HEK293 (cell line): ENCODE data around the gene SLC29A1.

Source experiments
- FEZF1 ChIP-seq: fragments of 450-650 bp; formaldehyde crosslinking; IDR thresholded peaks from 2 replicates; pipeline ENCODE4 v1.5.1; 2016; ENCODE audit warnings: missing biosample characterization, missing genetic modification characterization
- GLI2 ChIP-seq: fragments of 450-650 bp; formaldehyde crosslinking; IDR thresholded peaks from 2 replicates; pipeline ENCODE4; 2017; ENCODE audit warnings: missing biosample characterization, missing genetic modification characterization, low read depth, borderline replicate concordance
- HOXC10 ChIP-seq: sonication (generic); formaldehyde crosslinking; IDR thresholded peaks from 2 replicates; pipeline ENCODE4 v1.8.1; 2023; ENCODE audit warnings: mild to moderate bottlenecking, missing genetic modification reagents
- KLF7 ChIP-seq: fragments of 450-650 bp; formaldehyde crosslinking; IDR thresholded peaks from 2 replicates; pipeline ENCODE4 v1.5.1; 2016; ENCODE audit warnings: missing biosample characterization, missing genetic modification characterization, borderline replicate concordance
- KLF9 ChIP-seq: fragments of 450-650 bp; formaldehyde crosslinking; IDR thresholded peaks from 2 replicates; pipeline ENCODE4 v1.5.1; 2016; ENCODE audit warnings: missing biosample characterization, missing genetic modification characterization, low read depth
- REPIN1 ChIP-seq: fragments of 450-650 bp; formaldehyde crosslinking; IDR thresholded peaks from 2 replicates; pipeline ENCODE4 v1.5.1; 2017; ENCODE audit warnings: missing biosample characterization, missing genetic modification characterization, low read depth
- SCRT1 ChIP-seq: fragments of 450-650 bp; formaldehyde crosslinking; IDR thresholded peaks from 2 replicates; pipeline ENCODE4 v1.5.1; 2016; ENCODE audit warnings: missing biosample characterization, missing genetic modification characterization, borderline replicate concordance
- SP3 ChIP-seq: fragments of 450-650 bp; formaldehyde crosslinking; IDR thresholded peaks from 2 replicates; pipeline ENCODE4 v1.5.1; 2016; ENCODE audit warnings: missing biosample characterization, missing genetic modification characterization
- TCF7L2 ChIP-seq: IDR thresholded peaks from 2 replicates; pipeline ENCODE4 v1.6.1; 2011; ENCODE audit warnings: low read depth, mild to moderate bottlenecking, inconsistent platforms, low read length, moderate library complexity, borderline replicate concordance
- ZBTB1 ChIP-seq: fragments of 450-650 bp; formaldehyde crosslinking; IDR thresholded peaks from 2 replicates; pipeline ENCODE4 v1.5.1; 2016; ENCODE audit warnings: missing biosample characterization, missing genetic modification characterization
- ZFP3 ChIP-seq: fragments of 450-650 bp; formaldehyde crosslinking; IDR thresholded peaks from 2 replicates; pipeline ENCODE4 v1.5.1; 2016; ENCODE audit warnings: low read depth, missing biosample characterization, missing genetic modification characterization
- ZNF10 ChIP-seq: fragments of 450-650 bp; formaldehyde crosslinking; IDR thresholded peaks from 2 replicates; pipeline ENCODE4 v1.5.1; 2017; ENCODE audit warnings: missing biosample characterization, missing genetic modification characterization
- ZNF114 ChIP-seq: fragments of 450-650 bp; formaldehyde crosslinking; IDR thresholded peaks from 2 replicates; pipeline ENCODE4 v1.5.0; 2017; ENCODE audit warnings: missing biosample characterization, missing genetic modification characterization
- ZNF174 ChIP-seq: fragments of 450-650 bp; formaldehyde crosslinking; IDR thresholded peaks from 2 replicates; pipeline ENCODE4 v1.5.0; 2017; ENCODE audit warnings: missing biosample characterization, mild to moderate bottlenecking, missing genetic modification characterization
- ZNF214 ChIP-seq: fragments of 450-650 bp; formaldehyde crosslinking; IDR thresholded peaks from 2 replicates; pipeline ENCODE4 v1.5.1; 2017; ENCODE audit warnings: missing biosample characterization, mild to moderate bottlenecking, missing genetic modification characterization, borderline replicate concordance
- ZNF416 ChIP-seq: fragments of 450-650 bp; formaldehyde crosslinking; IDR thresholded peaks from 2 replicates; pipeline ENCODE4 v1.5.1; 2016; ENCODE audit warnings: missing biosample characterization, missing genetic modification characterization
- ZNF426 ChIP-seq: fragments of 450-650 bp; formaldehyde crosslinking; IDR thresholded peaks from 2 replicates; pipeline ENCODE4 v1.5.1; 2017; ENCODE audit warnings: missing biosample characterization, missing genetic modification characterization, mild to moderate bottlenecking, inconsistent platforms, moderate library complexity
- ZNF510 ChIP-seq: fragments of 450-650 bp; formaldehyde crosslinking; IDR thresholded peaks from 2 replicates; pipeline ENCODE4 v1.5.1; 2018; ENCODE audit warnings: mild to moderate bottlenecking, missing genetic modification characterization, missing biosample characterization; ENCODE audit not compliant: insufficient replicate concordance
- ZNF548 ChIP-seq: fragments of 450-650 bp; formaldehyde crosslinking; IDR thresholded peaks from 2 replicates; pipeline ENCODE4 v1.5.1; 2016; ENCODE audit warnings: missing biosample characterization, missing genetic modification characterization
- ZNF629 ChIP-seq: fragments of 450-650 bp; formaldehyde crosslinking; IDR thresholded peaks from 2 replicates; pipeline ENCODE4 v1.5.1; 2017; ENCODE audit warnings: missing biosample characterization, missing genetic modification characterization
- ZSCAN16 ChIP-seq: fragments of 450-650 bp; formaldehyde crosslinking; IDR thresholded peaks from 2 replicates; pipeline ENCODE4 v1.5.1; 2016; ENCODE audit warnings: missing biosample characterization, missing genetic modification characterization
- ZSCAN30 ChIP-seq: fragments of 450-650 bp; IDR thresholded peaks from 2 replicates; pipeline ENCODE4 v1.5.1; 2018; ENCODE audit warnings: missing biosample characterization, mild to moderate bottlenecking, missing genetic modification characterization, moderate library complexity
- TF ChIP-seq, protein P1 (sequence below): fragments of 450-650 bp; formaldehyde crosslinking; IDR thresholded peaks from 2 replicates; pipeline ENCODE4 v1.5.1; 2017; ENCODE audit warnings: missing biosample characterization, missing genetic modification characterization
- TF ChIP-seq, protein P2 (sequence below): fragments of 450-650 bp; IDR thresholded peaks from 2 replicates; pipeline ENCODE4 v1.5.1; 2018; ENCODE audit warnings: missing biosample characterization, missing genetic modification characterization
- TF ChIP-seq, protein P3 (sequence below): fragments of 450-650 bp; formaldehyde crosslinking; IDR thresholded peaks from 2 replicates; pipeline ENCODE4 v1.5.1; 2017; ENCODE audit warnings: missing biosample characterization, missing genetic modification characterization
- TF ChIP-seq, protein P4 (sequence below): fragments of 450-650 bp; formaldehyde crosslinking; IDR thresholded peaks from 2 replicates; pipeline ENCODE4 v1.5.1; 2016; ENCODE audit warnings: missing biosample characterization, missing genetic modification characterization, low read depth
- TF ChIP-seq, protein P5 (sequence below): fragments of 450-650 bp; formaldehyde crosslinking; IDR thresholded peaks from 2 replicates; pipeline ENCODE4 v1.5.1; 2016; ENCODE audit warnings: missing biosample characterization, missing genetic modification characterization
- TF ChIP-seq, protein P6 (sequence below): fragments of 450-650 bp; formaldehyde crosslinking; IDR thresholded peaks from 2 replicates; pipeline ENCODE4 v1.5.1; 2016; ENCODE audit warnings: missing biosample characterization, missing genetic modification characterization

SLC29A1 gene

DNA sequence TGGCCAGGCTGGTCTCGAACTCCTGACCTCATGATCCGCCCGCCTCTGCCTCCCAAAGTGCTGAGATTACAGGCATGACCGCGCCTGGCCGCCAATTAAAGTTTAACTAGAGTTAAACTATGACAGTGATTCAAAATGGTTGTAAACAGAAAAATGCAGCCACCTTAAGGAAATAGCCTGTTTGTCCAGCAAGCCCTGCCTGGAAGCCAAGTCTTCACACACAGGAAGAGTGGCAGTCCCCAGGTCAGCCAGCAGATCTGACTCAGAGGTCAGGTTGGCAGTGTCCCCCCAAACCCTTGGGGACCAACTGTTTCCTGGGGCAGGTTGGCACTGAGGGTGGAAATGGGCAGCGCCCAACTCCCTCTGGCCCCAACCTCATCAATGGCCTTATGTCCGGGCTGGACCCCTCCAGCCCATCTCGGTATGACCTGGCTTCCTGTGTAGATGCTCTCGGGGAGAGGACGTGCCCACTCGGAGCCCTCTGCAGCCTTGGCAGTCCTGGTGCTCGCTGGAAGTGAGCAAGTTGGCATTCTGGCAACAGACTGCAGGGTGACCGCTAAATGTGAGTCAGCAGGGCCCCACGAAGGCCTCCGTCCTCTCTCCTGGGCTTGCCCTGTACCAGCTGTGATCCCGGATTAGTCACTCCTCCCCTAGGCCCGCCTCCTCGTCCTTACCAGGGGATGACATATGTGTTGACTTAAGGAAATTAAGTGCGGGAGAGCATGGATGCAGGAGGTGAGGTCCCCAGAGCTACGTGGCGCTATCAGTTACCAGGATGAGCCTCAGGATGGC lies 13.8 kb downstream of the SLC29A1 start (continued):
- TF ChIP-seq KLF9 (tag by site-specific recombination) (peak; percentile 68), ZNF548 (tag by site-specific recombination) (no peak), ZBTB1 (tag by site-specific recombination) (0 out of 2 replicates have a peak, but pooled peaks have one; percentile 53), KLF7 (tag by site-specific recombination) (no peak), ZSCAN30 (no peak), ZNF416 (tag by site-specific recombination) (no peak), REPIN1 (tag by site-specific recombination) (no peak), GLI2 (tag by site-specific recombination) (no peak), ZSCAN16 (tag by site-specific recombination) (no peak), ZNF629 (tag by site-specific recombination) (no peak), ZFP3 (no peak), SP3 (peak; percentile 73), ZNF114 (tag by site-specific recombination) (no peak), SCRT1 (tag by site-specific recombination) (no peak), ZNF10 (tag by site-specific recombination) (no peak), ZNF174 (tag by site-specific recombination) (no peak), HOXC10 (CRISPR knock-in tag) (no peak), ZNF214 (tag by site-specific recombination) (no peak), ZNF426 (tag by site-specific recombination) (no peak), FEZF1 (tag by site-specific recombination) (peak; percentile 49), TCF7L2 (no peak), ZNF510 (no peak)
- TF ChIP-seq, protein P1, sequence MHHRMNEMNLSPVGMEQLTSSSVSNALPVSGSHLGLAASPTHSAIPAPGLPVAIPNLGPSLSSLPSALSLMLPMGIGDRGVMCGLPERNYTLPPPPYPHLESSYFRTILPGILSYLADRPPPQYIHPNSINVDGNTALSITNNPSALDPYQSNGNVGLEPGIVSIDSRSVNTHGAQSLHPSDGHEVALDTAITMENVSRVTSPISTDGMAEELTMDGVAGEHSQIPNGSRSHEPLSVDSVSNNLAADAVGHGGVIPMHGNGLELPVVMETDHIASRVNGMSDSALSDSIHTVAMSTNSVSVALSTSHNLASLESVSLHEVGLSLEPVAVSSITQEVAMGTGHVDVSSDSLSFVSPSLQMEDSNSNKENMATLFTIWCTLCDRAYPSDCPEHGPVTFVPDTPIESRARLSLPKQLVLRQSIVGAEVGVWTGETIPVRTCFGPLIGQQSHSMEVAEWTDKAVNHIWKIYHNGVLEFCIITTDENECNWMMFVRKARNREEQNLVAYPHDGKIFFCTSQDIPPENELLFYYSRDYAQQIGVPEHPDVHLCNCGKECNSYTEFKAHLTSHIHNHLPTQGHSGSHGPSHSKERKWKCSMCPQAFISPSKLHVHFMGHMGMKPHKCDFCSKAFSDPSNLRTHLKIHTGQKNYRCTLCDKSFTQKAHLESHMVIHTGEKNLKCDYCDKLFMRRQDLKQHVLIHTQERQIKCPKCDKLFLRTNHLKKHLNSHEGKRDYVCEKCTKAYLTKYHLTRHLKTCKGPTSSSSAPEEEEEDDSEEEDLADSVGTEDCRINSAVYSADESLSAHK (tag by site-specific recombination), result no peak
- TF ChIP-seq, protein P2, sequence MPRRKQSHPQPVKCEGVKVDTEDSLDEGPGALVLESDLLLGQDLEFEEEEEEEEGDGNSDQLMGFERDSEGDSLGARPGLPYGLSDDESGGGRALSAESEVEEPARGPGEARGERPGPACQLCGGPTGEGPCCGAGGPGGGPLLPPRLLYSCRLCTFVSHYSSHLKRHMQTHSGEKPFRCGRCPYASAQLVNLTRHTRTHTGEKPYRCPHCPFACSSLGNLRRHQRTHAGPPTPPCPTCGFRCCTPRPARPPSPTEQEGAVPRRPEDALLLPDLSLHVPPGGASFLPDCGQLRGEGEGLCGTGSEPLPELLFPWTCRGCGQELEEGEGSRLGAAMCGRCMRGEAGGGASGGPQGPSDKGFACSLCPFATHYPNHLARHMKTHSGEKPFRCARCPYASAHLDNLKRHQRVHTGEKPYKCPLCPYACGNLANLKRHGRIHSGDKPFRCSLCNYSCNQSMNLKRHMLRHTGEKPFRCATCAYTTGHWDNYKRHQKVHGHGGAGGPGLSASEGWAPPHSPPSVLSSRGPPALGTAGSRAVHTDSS, result no peak
- TF ChIP-seq, protein P3, sequence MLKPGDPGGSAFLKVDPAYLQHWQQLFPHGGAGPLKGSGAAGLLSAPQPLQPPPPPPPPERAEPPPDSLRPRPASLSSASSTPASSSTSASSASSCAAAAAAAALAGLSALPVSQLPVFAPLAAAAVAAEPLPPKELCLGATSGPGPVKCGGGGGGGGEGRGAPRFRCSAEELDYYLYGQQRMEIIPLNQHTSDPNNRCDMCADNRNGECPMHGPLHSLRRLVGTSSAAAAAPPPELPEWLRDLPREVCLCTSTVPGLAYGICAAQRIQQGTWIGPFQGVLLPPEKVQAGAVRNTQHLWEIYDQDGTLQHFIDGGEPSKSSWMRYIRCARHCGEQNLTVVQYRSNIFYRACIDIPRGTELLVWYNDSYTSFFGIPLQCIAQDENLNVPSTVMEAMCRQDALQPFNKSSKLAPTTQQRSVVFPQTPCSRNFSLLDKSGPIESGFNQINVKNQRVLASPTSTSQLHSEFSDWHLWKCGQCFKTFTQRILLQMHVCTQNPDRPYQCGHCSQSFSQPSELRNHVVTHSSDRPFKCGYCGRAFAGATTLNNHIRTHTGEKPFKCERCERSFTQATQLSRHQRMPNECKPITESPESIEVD (tag by site-specific recombination), result no peak
- TF ChIP-seq, protein P4, sequence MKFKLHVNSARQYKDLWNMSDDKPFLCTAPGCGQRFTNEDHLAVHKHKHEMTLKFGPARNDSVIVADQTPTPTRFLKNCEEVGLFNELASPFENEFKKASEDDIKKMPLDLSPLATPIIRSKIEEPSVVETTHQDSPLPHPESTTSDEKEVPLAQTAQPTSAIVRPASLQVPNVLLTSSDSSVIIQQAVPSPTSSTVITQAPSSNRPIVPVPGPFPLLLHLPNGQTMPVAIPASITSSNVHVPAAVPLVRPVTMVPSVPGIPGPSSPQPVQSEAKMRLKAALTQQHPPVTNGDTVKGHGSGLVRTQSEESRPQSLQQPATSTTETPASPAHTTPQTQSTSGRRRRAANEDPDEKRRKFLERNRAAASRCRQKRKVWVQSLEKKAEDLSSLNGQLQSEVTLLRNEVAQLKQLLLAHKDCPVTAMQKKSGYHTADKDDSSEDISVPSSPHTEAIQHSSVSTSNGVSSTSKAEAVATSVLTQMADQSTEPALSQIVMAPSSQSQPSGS, result no peak
- TF ChIP-seq, protein P5, sequence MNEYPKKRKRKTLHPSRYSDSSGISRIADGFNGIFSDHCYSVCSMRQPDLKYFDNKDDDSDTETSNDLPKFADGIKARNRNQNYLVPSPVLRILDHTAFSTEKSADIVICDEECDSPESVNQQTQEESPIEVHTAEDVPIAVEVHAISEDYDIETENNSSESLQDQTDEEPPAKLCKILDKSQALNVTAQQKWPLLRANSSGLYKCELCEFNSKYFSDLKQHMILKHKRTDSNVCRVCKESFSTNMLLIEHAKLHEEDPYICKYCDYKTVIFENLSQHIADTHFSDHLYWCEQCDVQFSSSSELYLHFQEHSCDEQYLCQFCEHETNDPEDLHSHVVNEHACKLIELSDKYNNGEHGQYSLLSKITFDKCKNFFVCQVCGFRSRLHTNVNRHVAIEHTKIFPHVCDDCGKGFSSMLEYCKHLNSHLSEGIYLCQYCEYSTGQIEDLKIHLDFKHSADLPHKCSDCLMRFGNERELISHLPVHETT (tag by site-specific recombination), result 0 out of 2 replicates have a peak, but pooled peaks have one; percentile 49
- TF ChIP-seq, protein P6, sequence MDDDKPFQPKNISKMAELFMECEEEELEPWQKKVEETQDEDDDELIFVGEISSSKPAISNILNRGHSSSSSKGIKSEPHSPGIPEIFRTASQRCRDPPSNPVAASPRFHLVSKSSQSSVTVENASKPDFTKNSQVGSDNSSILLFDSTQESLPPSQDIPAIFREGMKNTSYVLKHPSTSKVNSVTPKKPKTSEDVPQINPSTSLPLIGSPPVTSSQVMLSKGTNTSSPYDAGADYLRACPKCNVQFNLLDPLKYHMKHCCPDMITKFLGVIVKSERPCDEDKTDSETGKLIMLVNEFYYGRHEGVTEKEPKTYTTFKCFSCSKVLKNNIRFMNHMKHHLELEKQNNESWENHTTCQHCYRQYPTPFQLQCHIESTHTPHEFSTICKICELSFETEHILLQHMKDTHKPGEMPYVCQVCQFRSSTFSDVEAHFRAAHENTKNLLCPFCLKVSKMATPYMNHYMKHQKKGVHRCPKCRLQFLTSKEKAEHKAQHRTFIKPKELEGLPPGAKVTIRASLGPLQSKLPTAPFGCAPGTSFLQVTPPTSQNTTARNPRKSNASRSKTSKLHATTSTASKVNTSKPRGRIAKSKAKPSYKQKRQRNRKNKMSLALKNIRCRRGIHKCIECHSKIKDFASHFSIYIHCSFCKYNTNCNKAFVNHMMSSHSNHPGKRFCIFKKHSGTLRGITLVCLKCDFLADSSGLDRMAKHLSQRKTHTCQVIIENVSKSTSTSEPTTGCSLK, result no peak
